ENCODE results near the gene MICOS13. TPM values are rescaled to one million over a fixed set of nuclear protein-coding genes. Genes with fewer than 3 reads are reported as not detected.

The MICOS13 gene
- total and polyA plus RNA-seq, 8 donors: 26.7 to 63.3 (median 40.3) TPM

- DNase-seq (peak in 1 of 4 donors; percentile 79), ATAC-seq (no peak)
- Histone ChIP-seq H3K9me3 (no peaks in the 10 kb centered on the region), H3K36me3 (peaks cover 0 to 31% of the 10 kb centered on the region in 2 donors), H3K27ac (no peak overlapping the region), H3K4me3 (no peak overlapping the region), H3K27me3 (no peaks in the 10 kb centered on the region), H3K4me1 (peaks cover 6 to 16% of the 10 kb centered on the region in 2 donors)
- intact Hi-C loops (cut with DNase I): no loop called here
- no peak for TF ChIP-seq CTCF (IDR thresholded peaks at IDR 0.05)
Observed at GRCh38 chr19:5676105-5676771, 4.1 kb downstream of the MICOS13 start.

GRCh38 chr19:5674714-5675113, 5.6 kb downstream of the MICOS13 start:
- no peak for ATAC-seq
- intact Hi-C loops (cut with DNase I): no loop called here

GRCh38 chr19:5673752-5674151, 6.6 kb downstream of the MICOS13 start:
- no peak for DNase-seq
- H3K4me1 ChIP-seq: peaks cover 0 to under 1% of the 10 kb centered on the region in 2 donors
- ATAC-seq: no peak
- no peak overlapping the region for H3K27ac ChIP-seq
- peaks cover 0 to 56% of the 10 kb centered on the region in 2 donors for H3K36me3 ChIP-seq
- intact Hi-C loops (cut with DNase I): no loop called here
- TF ChIP-seq CTCF (IDR thresholded peaks at IDR 0.05): no peak
- no peaks in the 10 kb centered on the region for H3K9me3 ChIP-seq
- H3K4me3 ChIP-seq: no peak overlapping the region
- no peaks in the 10 kb centered on the region for H3K27me3 ChIP-seq

More at GRCh38 chr19:5674714-5675113, 5.6 kb downstream of the MICOS13 start:
- Histone ChIP-seq H3K9me3 (no peaks in the 10 kb centered on the region), H3K4me1 (peaks cover 6 to 10% of the 10 kb centered on the region in 2 donors), H3K27ac (no peak overlapping the region), H3K27me3 (no peaks in the 10 kb centered on the region), H3K4me3 (no peak overlapping the region), H3K36me3 (peaks cover 0 to 46% of the 10 kb centered on the region in 2 donors)
- DNase-seq: no peak
- no peak for TF ChIP-seq CTCF (IDR thresholded peaks at IDR 0.05)

- H3K9me3 ChIP-seq: no peaks in the 10 kb centered on the region
- H3K27me3 ChIP-seq: no peaks in the 10 kb centered on the region
- no peak overlapping the region for H3K27ac ChIP-seq
- intact Hi-C loops (cut with DNase I): no loop called here
- H3K36me3 ChIP-seq: peaks cover 0 to 56% of the 10 kb centered on the region in 2 donors
- ATAC-seq: no peak
- DNase-seq: peak in 1 of 4 donors; percentile 8
- no peaks in the 10 kb centered on the region for H3K4me1 ChIP-seq
- TF ChIP-seq CTCF (IDR thresholded peaks at IDR 0.05): no peak
- H3K4me3 ChIP-seq: no peak overlapping the region
Observed at GRCh38 chr19:5672708-5673459, 7.4 kb downstream of the MICOS13 start.

- ATAC-seq: no peak
- H3K36me3 ChIP-seq: peaks cover 0 to 57% of the 10 kb centered on the region in 2 donors
- H3K4me1 ChIP-seq: no peaks in the 10 kb centered on the region
- peak in 1 of 4 donors; percentile 28 for DNase-seq
- no peak for TF ChIP-seq CTCF (IDR thresholded peaks at IDR 0.05)
- intact Hi-C loops (cut with DNase I): no loop called here
- no peak overlapping the region for H3K27ac ChIP-seq
- no peak overlapping the region for H3K4me3 ChIP-seq
- H3K27me3 ChIP-seq: no peaks in the 10 kb centered on the region
- H3K9me3 ChIP-seq: no peaks in the 10 kb centered on the region
Observed at GRCh38 chr19:5671600-5671999, 8.7 kb downstream of the MICOS13 start.
